ENCODE results near the gene SMCO4. TPM values are rescaled to one million over a fixed set of nuclear protein-coding genes. Genes with fewer than 3 reads are reported as not detected.
"Not testable (repeated sequence)": the region's sequence is repeated elsewhere in the genome, so short reads cannot be mapped to it uniquely, and the experiment has no call there.

Gene SMCO4
- total RNA-seq, 1 donor from 2014 or later, result 25.5 TPM

DNA sequence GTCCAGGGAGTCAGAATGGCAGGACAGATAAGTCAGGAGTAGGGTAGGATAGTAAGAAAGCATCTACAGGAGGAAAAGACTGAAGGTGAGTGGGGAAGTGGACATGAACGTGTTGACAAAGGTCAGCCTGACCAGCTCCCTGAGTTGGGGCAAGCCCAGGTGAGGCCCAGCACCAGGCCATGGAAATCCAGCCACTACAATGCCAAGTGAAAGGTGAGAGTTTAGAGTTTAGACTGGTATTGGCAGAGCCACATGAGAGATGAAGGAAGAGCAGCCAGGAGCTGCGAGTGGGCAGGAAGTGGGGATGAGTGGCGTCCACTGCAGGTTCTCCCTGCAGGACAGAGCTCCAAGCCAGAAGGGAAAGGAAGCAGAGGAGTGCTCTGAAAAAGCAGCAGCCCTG, 16.5 kb upstream of the SMCO4 start:
- DNase-seq, result no peak

DNA sequence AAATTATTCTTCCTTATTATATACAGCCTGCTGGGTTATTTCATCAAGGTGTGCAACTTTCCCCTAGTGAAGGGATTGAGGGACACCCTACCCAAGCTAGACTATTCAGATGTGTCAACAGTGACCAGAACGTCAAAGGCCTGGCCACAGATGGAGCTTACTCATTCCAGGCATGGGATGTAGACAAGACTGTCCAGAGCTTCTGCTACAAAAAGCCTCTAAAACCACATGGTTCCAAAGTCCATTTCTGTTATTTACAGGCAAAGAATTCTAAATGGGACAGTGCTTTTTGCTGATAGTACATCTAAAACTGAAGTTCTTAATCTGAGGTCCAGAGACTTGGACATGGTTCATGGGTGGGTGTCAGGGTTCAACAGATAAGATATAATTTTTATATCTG, 9.7 kb upstream of the SMCO4 start:
- DNase-seq, result no peak

DNA sequence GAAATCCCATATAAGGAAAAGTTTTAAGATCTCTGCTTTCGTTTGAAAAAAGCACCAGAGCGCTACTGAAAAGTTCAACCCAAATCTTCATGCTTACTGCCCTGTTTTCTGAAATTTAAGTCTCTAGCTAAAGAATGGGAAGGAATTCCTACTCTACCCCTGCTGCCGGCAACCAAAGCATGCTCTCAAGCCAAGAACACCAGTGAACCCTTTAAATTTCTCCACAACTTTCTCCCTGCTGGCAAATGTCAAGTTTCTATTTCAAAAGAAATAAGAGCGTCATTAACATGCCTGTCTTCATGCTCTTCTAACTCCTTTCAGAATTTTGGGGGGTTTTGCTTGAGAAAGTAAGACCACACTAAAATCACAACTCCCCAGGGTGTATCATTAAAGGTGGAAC, 6.8 kb upstream of the SMCO4 start:
- DNase-seq, result no peak

DNA sequence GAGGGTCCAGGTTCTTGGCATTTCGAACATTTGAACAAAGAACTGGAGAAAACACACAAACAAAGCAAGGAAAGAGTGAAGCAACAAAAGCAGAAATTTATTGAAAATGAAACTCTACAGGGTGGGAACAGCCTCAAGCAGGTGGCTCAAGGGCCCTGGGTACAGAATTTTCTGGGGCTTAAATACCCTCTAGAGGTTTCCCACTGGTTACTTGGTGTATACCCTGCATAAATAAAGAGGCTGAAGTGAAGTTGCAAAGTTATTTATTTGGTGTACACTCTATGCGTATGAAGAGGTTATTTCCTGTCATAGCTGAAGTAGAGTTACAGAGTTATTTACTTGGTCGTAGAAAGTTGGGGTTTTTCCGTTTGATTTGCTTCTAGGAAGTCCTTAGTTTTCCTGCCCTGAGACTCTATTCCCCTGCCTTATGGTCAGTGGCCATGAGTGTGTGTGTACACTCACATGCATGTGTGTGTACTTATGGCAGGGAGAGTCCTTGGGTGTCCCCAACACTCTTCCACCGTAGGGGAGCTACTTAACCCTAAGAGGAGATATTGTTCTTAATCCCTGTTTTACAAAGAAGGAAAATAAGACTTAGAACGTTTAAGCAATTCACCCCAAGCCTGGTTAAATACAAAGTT, 5.6 kb upstream of the SMCO4 start:
- DNase-seq, result no peak

DNA sequence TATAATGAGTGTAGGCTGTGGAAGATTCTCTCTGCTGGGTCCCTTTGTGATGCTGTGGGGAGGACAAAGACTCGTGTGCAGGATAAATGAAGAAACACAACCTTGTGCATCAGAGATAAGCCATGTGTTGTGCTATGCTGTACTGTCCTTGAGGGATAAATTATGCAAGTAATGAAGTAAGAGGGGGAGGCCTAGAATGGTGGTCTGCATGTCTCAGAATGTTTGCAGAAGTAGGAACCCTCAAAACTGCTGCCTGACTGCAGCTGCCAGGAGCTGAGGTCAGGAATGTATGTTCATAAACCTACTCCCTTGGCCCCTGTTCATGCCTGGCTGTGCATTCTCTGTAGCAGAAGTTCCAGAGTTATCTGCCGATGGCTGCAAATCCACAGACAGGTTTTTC, 4.6 kb upstream of the SMCO4 start:
- DNase-seq, result no peak

DNA sequence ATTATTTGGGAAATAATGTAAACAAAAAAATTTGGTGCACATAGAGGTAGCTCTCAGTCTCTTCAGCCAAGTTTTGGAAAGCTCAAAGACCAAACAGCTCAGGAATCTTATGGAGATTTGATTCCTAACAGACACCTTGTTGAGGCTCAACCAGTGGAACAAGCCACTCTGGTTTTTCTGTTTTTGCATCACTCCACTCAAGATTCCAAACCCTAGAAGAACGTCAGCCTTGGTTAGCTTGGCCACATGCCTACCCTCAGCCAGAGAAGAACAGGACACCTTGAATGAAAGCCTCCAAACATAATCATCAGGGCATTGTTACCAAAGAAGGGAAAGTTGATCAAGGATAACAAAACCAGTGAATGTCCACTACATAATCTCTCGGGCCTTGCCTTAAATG, 3.8 kb upstream of the SMCO4 start:
- no peak for DNase-seq

DNA sequence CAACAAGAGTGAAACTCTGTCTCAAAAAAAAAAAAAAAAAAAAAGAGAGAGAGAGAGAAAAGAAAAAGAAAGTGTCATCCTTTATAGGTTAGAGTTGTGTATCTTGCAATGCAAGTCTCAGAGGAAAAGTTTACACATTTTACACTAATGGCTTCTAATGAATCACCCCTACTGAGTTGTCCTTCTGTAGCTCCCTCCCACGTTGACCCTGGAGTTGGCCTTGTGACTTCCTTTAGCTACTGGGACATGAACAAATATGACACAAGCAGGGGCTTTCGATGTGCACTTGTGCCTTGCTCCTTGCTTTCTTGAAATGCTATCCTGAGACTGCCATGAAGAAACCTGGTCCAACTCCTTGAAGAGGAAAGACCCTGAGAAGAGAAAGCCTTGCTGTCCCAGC, 2.4 kb upstream of the SMCO4 start:
- DNase-seq, result no peak

DNA sequence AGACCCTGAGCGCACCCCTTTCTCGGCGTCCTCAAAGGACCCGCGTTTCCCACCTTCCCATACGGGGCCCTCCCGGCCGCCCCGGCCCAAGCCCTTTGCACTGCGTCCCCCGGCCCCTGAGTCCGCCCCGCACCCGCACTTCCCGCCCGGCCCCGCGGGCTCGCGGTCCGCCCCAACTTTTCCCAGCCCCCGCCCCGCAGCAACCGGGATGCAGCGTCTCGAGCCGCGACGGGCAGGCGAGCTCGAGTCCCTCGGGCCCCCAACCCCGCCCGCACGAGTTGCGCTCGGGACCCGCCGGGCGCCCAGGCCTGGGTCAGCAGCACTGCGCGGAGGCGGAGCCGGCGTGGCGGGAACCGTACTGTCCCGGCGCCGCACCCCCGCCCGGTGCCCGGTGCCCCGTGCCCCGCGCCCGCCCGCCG, 371 bp downstream of the SMCO4 start:
- DNase-seq, result no peak

DNA sequence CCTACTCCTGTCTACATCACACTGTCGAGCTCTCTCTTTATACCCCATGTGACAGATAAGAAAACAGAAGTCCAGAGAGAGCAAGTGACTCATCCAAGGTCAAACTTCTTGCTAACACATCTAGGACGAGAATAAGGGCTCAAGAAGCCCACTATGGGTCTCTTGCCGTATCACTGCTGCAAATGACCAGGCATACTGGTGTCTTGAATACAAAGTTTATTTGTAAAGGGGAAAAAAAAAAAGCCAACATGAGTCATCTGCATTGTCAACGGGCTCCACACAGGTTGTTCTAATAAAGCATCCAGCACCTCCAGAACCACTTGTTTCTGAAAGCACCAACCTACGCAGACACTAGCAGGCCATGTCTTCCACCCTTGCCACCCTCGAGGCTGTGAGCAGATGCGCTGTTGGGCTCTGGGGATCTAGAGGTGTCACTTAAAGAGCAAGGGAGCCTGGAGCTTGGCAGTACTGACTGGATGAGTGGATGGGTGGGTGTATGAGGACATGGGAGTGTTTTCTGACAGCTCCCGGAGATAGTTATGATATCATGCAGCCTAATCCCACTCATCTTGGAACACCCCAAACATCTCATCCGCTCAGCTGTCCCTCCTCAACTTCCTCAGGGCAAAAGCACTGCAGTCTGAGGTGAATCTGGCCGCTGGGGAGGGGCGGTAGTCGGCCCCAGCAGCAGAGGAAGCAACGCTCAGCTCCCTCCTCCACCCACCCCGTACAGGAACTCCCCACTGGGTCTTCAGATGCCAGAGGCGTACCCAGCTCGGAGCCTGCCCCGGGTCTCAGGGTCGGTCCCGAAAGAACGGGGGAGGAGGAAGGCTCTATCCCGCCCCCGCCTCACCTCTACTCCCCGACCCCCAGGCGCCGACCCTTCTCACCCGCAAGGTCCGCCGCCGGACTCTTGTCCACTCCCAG, 1.0 kb downstream of the SMCO4 start:
- peak; percentile 59 for DNase-seq

DNA sequence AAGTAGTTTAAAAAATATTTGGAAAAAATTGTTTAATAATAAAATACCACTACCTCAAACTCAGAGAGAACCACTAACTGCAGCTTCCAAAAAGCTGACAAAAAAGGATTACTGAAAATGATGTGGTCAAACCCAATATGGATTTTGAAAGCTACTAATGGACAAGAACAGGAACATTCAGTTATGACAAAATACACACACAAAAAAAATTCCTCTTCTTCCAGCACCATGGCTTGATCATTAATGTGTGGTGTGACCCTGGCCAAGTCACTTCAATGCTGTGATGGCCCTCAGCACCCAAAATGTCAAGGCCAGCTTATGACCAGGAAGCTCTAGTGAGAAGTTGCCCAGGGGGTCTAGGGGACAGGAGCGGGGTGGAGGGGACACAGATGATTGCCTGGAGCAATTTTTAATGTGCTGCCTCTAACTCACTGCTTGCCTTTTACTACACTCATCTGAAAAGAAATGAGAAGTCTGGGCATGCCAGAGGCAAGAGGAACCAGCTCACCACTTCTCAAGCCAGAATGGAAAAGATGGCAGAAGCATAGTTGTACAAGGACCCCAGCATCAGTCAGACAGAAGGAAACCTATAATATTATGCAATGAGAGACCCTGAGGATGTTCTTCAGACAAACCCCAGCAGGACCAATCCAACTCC, 2.2 kb downstream of the SMCO4 start:
- no peak for DNase-seq

DNA sequence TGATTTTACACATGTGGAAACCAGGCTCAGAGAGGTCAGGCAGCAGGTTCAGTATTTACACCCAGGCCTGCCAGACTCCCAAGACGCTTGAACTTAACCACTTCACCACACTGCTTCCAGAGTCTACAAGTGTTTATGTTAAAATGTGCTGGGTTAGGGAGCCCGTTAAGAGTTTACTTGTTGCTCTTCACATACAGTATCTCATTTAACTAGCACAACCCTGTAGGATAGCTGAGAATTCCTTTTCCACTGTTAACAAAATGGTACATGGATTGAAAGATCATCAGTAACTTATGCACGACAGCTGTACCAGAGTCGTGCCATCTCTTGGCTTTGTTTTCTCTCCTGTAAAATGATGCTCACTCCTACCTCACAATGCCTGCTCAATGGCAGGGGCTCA, 2.9 kb downstream of the SMCO4 start:
- no peak for DNase-seq

DNA sequence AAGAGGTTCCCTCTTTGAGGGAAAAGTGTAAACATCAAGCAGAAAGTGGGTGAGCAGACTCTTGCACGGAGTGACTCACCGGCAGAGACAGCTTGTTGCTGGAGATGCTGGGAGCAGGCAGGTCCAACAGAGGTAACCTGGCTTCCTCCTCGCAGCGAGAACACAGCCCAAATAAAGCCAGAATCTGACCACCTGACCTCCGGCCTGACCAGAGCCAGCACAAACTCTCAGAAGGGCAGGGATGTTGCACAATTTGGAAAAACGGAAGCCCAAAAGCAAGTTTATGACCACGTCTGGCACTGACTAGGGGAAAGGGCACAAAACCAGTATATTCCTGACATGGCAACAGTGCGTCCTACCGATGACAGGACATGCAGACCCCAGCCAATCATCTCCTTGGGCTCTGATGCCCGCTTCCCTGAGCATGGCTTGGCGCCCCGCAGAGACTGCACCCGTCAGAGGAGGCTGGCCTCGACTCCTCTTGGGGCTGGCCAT, 5.4 kb downstream of the SMCO4 start:
- no peak for DNase-seq

DNA sequence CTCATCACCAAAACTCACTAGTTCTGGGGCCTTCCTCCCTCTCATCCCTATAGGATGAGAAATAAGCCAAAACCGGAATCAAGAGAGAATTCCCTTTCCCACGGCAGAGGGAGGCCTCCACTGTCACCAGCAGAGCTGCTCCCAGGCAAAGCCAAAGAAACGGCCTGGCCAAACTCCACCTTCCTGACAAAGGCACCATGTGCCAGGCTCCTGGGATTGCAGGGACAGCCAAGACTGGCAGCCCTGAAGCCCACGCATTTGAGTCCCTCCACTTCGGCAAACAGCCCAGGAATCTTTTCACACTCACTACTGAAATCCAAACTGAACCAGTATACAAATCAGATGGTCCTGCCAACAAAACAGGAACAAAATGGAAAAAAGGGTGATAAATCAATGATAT, 6.1 kb downstream of the SMCO4 start:
- no peak for DNase-seq

DNA sequence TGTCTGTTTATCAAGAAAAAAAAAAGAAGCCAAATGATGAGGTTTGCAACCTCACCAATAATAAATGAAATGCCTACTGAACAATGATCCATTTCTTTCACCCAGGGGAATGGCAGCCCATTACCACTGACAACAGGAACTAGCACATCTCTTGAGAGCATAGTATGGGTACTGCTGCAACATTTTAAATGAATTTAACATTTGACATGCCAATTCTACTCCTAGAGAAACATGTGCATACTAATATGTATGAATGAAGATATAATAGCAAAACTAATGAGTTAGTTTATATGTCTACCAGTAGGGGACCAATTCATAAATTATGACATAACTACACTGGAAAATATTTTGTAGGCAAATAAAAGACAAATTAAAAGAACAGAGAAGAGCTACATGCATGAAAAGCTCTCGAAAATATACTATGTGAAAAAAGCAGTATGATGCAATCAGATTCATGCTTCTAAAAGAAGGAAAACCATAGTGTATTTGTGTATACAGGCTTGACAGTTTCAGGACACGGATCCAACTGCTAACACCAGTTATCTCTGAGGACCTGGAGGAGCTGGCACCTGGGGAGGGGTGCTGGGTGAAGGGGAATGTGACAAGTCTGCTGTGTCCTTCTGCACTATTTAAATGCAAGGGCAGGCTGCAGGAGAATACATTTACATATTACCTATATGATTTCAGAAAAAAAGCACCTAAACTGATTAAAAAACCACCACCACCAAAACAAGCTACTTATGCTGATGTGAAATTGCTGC, 6.9 kb downstream of the SMCO4 start:
- no peak for DNase-seq

DNA sequence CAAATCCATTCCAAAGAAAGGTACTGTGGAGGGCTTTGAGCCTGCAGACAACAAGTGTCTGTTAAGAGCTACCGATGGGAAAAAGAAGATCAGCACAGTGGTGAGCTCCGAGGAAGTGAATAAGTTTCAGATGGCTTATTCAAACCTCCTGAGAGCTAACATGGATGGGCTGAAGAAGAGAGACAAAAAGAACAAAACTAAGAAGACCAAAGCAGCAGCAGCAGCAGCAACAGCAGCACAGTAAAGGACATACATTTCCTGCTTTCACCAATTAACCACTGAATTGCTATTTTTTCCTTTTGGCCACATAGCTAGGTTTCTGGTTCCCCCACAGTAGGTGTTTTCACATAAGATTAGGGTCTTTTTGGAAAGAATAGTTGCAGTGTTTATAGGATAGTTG, 7.6 kb downstream of the SMCO4 start:
- DNase-seq, result not testable (repeated sequence)

DNA sequence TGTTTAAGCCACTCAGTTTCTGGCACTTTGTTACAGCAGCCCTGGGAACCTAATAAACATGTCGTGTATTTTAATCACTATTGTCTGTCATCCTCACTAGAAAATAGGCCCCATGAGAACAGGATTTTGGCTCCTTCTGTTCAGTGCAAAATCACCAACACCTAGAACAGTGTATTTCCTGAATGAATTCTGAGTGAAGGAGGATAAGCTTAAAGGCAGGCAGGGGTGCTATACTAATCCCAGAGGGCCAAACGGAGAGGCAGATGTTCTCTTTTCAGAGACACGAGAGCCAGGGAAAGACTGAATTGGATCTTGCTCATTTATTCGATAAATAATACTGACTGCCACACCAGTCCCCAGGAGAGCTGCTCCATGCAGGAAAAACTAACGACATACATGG, 10.4 kb downstream of the SMCO4 start:
- no peak for DNase-seq

DNA sequence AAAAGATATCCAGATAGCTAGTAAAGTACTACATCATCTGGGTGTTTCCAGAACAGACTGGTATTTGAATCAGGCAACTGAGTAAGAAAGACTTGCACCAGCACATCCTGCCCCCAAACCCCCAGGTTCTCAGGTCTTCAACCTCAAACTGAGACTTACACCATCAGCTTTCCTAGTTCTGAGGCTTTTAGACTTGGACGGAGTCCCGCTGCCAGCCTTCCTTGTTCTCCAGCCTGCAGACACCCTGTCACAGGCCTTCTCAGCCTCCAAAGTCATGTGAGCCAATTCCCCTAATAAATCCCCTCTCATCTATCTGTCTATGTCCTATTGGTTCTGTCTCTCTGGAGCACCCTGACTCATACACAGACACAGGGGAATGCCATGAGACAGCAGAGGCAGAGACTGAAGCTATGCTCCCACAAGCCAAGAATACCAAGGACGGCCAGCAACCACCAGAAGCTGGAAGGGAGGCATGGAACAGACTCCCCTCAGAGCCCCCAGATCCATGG, 10.9 kb downstream of the SMCO4 start:
- no peak for DNase-seq

DNA sequence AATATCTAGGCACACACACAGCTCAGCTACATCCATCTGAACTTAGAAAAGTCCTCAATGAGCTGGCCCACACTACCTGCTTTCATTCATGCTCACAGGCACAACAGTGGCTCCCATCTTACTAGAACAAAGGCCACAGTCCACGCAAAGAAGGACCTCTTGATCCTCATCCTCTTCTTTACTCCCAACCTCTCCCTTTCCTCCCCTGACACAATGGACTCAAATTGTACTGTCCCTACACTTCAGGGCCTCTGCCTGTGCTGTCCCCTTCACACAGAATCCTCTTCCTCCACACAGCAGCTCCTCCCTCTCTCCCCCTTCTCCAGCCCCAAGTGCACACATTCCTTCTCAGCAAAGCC, 12.7 kb downstream of the SMCO4 start:
- DNase-seq, result no peak

DNA sequence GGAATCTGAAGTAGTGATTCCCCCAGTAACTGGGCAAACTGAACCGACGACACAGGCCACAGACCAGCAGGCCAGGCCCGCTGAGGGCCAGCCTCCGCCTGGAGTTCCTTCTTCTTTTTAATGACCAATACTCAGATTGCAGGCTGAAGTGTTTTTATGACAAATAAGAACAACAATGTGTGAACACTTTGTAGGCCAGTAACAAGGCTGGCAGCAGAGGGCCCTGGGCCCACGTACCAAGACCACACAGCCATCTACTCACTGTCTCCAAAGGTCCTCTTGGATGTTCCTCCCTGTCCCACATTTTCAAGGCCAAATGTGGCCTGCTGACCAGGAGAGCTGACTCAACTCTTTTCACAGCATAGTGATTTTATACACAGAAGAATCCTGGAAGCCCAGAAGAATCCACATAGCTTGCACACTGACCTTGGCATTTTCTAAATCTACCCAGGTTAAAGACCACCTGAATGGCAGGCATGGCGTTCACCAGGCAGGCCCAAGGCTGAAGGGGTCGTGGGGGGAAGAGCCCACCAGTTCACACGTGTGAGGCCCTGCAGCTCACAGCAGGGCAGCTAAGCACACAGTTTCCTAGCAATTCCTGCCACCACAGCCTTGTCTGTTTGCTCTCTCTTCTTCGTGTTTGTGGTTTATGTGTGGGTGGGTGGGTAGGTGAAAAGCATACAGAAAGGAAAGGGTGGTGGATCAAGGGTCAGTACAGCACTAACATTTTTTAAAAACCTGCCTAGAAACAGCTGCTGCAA, 13.3 kb downstream of the SMCO4 start:
- DNase-seq, result peak; percentile 15

DNA sequence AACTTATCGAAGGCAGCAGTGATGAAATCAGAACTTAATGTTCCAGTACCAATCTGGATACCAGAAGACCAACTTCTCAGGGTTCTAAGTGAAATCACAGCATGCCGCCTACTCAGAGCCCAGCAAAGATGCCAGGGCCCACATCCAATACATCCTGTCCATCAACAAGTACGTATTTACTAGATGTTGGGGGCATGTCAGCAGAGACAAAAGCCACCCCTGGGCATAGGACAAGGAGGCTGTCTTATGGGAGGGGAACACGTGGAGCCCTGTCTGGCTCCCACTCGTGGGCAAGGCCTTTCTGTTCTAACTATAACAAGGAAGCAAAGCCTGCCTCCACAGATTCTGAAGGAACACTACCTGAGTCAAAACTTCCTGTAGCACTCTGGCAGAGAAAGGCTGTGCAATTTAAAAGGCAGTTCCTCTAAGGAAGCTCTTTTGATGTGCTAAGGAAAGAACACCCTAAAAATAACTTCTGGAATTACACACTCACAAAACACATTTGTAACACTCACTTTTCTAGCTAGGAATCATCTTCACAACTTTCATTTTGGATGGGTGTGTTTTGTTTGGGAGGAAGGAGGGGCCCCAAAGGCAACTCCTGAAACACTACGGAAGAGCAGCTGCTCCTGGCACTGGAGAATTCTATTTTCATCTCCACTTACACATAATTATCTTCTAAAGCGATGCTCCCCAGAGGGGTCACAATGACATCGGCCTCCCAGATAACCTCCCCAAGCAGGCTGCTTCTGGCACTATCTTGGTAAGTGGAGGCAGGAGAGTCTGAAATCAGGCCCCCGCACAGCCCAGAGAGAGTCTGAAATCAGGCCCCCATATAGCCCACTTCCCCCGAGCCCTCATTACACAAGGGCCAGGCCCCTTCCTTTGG, 14.2 kb downstream of the SMCO4 start:
- peak; percentile 51 for DNase-seq

DNA sequence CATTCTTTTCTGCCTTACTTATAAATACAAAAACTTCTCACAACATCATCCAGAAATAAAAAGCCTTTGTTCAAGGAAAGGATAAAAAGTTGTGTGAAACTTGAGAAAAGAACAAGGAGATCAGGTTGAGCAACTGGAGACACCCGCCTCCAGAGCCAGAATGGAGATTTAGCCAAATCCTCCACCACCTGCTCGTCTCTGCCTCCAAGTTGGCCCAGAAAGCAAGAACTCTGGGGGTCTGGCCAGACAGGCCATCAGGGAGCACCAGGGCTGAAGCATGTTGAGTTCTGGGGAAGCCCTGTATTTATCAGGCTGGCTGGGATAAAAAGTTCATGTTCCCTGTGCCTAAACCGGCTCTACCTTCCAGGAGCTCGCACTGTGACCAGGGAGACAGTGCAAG, 14.9 kb downstream of the SMCO4 start:
- DNase-seq, result no peak
